ENCODE results near the gene VPS51.

Gene VPS51

GRCh38 chr11:65119670-65119995 lies 23.6 kb downstream of the VPS51 start:
- DNase-seq (ENCODE audit: low spot score) = no peak

DNA sequence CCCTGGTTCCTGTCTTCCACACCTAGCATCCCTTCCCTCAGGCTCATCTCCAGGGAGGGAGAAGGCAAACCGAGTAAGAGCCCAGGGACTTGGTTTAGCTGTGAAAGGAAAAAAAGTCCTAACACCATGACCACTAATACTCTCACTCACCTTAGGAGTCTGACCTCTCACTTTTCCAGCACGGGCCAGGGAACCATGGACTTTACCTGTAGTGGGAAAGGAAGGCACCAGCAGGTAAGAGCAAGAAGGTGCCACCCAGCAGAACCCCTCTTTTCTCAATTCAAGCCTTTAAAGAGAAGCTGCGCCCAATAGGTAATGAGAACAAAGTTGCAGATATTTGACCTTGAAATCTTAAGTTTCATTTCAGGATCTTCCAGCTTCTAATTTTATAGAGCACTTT lies 24.8 kb downstream of the VPS51 start:
- DNase-seq (ENCODE audit: low spot score) = no peak

GRCh38 chr11:65121447-65121864 lies 25.4 kb downstream of the VPS51 start:
- no peak for DNase-seq (ENCODE audit: low spot score)

- DNase-seq (ENCODE audit: low spot score) = peak; percentile 98
Measured at GRCh38 chr11:65121865-65122696, 26.1 kb downstream of the VPS51 start, which contains the start of the genes FAU and MRPL49. Gene FAU, minus strand, starts transcription at chr11:65122134. Its CDS starts 321 bp downstream, at chr11:65121813. Gene MRPL49, plus strand, starts transcription at chr11:65122321. Its CDS starts 26 bp downstream, at chr11:65122347.

- DNase-seq (ENCODE audit: low spot score) = no peak
Measured at GRCh38 chr11:65124480-65125196, 28.6 kb downstream of the VPS51 start.

DNA sequence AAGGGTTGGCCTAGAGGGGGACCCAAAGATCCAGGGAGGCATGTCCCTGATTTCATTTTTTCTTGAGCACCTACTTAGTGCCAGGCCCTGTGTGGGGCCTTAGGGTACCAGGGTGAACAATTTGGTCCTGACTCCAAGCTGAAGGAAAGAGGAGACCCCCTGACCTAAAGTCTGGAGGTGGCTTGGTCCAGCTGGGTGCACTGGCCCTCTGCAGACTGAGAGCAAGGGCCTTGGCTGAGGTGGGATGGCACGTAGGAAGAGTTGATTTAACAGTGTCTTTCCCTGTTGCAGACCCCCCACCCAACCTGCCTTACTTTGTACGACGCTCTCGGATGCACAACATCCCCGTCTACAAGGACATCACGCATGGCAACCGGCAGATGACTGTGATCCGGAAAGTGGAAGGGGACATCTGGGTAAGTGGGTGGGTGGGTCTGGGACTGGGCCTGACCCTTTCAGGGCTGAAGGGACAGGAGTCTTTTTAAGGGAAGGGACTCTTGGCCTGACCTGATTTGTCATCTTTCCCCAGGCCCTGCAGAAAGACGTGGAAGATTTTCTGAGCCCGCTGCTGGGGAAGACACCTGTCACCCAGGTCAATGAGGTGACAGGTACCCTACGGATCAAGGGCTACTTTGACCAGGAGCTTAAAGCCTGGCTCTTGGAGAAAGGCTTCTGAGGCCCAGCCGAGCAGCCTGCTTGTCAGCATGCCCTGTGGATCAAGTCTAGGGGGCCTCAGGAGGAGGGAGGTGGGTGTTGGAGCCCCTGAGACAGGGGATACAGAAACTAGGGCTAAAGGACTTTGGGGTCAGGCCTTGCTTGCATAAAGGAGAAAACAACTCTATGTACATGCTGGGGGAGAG lies 29.4 kb downstream of the VPS51 start:
- no peak for DNase-seq (ENCODE audit: low spot score)

DNA sequence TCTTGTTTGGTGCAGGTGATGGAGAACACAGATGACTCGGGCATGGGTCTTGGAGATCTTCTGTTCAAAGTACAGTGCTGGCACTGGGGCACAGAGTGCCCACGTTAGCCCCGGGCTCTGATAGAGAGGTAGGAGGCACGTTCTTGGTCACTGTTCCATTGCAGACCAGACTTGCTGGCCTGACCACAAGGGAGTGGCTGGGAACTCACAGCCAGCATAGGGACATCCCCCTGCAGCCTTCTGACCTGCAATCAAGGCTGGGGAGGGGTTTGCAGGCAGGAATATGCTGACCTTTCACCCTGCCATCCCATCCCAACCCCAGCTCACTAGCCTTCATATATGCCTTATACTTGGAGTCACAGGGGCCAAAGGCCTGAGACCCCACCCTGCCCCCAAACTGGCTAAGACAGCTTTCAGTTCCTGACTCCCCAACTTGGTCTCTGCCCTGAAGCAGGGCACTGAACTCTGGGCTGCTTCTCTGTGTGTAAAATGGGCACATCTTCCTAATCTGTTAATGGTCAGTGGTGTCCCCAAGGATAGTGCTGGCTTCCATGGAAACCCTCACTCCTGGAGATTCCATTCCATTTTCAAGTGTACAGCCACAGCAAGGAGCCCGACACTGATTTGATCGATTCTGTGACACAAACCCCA lies 30.7 kb downstream of the VPS51 start:
- no peak for DNase-seq (ENCODE audit: low spot score)

- DNase-seq (ENCODE audit: low spot score) = no peak
Measured at GRCh38 chr11:65127473-65128181, 31.6 kb downstream of the VPS51 start.

GRCh38 chr11:65128182-65129145 lies 32.5 kb downstream of the VPS51 start:
- no peak for DNase-seq (ENCODE audit: low spot score)

DNA sequence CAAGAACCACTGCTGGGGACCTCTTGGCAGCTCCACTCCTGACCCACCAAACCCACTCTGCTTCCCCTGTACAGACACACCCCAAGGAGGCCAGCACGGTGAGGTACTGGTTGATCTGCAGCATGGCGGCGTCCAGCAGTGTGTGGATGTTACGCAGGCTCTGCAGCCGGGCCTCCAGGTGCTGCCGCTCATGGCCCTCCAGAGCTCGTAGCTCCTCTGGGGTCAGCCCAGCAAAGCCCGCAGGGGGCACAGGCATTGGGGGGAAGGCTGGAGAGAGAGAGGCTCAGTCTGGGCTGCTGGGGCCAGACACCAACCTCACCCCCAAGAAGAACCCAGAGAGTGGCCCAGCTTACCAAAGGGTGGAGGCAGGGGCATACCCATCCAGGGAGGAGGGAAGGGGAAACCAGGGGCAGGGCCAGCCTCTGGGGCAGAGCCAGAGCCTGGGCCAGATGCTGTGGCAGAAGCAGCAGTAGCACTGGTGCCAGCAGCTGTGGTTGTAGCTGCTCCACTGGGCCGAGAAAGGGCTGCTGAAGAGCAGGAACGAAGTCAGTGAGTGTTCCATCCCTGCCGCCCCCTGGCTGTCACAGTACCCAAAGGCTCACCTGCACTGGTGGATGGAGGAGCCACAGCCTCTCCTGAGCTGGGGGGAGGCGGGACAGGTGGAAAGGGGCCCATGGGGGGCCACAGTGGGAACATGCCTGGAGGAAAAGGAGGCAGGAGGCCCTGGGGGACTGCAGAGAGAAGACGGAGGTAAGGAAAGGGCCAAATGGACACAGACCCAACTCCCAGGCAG lies 33.8 kb downstream of the VPS51 start:
- no peak for DNase-seq (ENCODE audit: low spot score)

DNA sequence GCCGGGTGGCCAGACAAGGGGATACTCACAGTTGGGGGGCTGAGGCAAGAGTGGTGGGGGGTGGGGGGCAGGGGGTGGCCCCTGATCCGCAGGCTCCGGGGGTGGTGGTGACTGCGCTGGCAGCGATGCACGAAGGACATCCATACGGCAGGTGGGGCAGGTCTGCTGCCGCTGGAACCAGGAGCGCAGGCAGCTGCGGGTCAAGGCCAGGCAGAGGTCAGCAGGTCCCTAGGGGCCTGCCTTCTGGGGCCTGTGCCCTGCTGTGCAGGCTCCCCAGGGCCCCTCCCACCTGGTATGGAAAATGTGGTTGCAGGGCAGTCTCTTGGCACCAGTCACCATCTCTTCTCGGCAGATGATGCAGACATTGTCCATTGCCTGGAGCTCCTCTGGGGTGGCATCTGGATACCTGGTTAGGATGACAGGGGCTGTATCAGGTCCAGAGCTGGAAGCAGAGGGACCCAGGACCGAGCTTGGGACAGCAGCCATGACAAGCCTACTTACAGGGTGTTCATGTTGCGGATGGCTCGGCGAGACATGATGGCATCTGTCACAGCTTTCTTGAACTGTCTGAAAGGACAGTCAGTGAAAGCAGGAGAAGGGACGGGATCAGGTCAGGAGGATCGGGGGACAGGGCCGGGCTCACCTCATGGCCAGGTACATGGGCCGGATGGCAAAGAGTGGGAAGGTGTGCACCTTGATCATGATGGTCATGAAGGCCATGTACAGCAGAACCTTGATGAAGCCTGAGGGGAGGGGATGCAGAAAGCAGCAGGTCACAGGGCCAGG lies 34.8 kb downstream of the VPS51 start:
- DNase-seq (ENCODE audit: low spot score) = no peak

DNA sequence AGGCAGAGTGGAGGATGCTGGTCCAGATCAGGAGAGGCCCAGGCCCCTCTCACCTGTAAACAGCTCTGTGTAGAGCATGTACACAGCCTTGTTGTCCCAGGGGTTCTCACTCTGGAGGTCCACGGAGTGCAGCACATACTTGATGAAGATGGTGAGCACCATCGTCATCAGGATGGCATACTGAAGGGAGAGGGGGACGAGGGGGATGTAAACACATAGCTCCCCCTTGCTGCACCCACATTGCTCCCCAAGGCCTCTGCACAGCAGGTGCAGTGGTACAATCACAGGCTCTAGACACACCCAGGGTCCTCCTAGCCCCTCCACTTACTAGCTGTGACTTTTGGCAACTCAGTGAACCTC lies 35.4 kb downstream of the VPS51 start:
- DNase-seq (ENCODE audit: low spot score) = no peak

GRCh38 chr11:65131895-65132237 lies 35.9 kb downstream of the VPS51 start:
- DNase-seq (ENCODE audit: low spot score) = no peak

DNA sequence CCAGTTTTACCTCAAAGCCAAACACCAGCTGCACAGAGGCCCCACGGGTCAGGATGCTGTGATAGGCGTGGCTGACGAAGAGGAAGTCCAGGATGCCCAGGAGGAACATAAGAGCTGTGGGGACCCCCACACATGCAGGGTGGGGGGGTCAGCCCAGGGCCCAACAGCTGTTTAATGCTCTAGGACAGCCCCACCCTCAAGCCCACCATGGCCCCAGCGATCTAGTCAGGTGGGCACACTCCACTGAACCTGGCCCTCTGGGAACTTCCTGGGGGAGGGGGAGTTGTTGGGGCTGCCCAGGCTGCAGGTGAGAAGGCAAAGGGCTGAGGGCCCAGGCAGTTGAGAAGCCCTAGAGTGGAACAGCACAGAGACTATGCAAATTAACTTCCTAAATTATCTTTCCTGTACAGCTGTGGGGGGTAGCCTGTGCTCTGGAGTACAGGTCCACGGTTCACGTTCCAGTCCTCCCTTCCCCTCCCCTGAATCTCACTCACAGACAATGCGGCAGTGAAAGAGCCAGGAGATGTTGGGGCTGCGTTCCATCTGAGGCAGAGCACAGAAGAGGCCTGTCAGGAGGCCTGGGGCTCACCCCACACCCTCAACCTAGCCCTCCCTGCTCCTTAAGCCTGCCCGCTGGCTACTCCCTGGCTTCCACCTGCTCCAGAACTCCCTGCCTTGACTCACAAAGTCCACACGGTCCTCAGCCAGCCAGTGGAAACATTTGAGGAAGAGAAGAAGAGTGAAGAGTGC lies 36.4 kb downstream of the VPS51 start:
- DNase-seq (ENCODE audit: low spot score) = no peak

GRCh38 chr11:65132988-65133700 lies 37.1 kb downstream of the VPS51 start:
- peak; percentile 32 for DNase-seq (ENCODE audit: low spot score)

DNA sequence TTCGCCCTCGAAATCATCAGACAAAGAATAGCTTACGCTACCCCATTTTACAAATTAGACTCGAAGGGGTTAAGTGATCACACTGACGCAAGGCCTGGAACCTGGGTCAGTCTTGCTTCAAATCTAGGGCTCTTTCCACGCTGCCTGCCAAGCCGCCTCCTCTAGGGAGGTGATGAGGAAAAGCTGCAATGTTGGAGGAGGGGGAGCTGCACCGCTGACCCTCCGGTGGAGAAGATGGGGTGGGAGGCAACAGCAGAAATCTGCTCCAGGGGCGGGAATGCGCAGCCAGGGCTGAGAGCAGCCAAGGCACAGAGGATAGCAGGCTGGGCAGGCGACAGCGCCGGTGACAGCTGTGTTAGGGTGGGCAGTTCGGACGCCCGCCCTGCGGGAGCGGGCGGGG lies 37.7 kb downstream of the VPS51 start:
- no peak for DNase-seq (ENCODE audit: low spot score)
